Measurements from ENCODE around the gene GPR180. TPM values are rescaled to one million over a fixed set of nuclear protein-coding genes. Genes with fewer than 3 reads are reported as not detected.

The GPR180 gene
- 11.1 and 18.7 TPM in 2 replicates for total RNA-seq

DNA sequence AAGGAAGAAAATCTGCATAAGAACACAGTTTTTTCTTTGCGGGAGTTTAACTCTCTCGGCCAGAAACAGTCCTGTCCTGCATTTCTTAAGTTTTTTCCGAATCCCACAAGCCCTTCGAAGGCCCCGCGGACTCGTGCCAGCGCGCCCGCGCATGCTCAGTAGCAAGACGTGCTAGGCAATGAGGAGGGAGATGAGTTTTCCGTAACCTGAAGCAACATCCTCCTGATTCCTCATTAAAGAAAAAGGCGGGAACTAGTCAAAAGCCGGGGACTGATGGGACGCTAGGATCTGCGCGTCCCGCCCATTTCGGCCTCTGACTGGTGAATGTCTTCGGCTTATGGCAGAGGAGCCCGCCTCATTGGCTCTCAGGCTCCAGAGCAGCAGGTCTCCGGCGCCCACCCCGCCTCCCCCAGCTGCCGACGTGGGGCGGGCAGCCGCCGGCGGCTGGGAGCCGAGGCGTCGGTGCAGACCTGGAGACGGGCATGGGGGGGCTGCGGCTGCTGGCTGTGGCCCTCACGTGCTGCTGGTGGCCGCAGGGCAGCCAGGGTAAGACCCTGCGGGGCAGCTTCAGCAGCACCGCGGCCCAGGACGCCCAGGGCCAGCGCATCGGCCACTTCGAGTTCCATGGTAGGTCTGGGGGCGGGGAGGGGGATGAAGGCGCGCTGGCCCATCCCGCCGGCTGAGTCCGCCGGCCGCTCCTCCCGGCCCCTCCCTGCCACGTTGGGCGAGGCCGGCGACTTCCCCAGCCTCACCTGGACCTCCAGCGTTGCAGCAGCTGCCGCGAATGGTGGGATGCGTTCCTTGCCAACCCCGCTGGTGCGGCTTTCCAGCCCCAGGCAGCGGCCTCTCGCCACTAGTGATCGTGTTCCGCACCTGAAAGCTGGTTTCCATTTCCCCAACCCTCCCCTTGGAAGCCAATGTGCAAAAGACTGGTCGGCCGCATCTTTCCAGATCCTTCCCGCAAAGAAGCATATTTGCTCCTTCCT is at the start of gene GPR180:
GPR180 (plus strand) TSS at position 412 of the 986 bp plus-strand sequence; CDS start at position 483, 71 bp downstream.
- peak; percentile 98 for DNase-seq (ENCODE audit: low read depth, low spot score)

DNA sequence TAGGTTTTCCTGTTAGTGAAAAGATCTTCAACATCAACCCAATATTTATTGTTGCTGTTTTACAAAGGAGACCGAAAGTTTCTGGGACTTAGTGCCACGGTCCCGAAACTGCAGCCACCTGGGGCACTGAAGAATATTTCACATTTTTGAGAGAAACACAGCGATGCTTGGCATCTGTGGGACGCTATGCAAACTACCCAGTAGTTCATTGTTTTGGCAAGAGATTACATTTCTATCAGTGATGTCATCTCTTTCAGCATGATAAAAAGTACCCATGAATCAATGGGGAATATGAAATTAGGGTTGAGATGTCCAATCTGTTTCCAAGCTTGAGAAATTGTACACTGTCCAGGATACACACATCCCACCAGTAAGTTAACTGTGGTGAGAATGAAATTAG is 49.6 kb upstream of the GPR180 start:
- no peak for DNase-seq (ENCODE audit: low read depth, low spot score)

DNA sequence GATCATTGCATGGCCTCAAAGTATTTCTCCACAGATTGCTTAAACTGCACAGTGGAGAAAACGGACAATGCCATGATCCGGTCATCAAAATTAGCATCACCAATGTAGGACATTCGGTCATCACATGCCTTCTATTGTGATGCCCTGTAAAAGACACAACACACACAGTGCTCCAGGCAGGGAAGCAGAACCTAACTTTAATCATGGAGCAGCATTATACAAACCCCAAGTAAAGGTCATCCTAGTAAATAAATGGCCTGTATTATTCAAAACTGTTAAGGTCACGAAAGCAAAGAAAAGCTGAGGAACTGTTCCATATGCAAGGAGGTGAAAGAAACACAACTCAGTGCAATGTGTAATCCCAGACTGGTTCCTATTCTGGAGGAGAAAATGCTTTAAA is 47.9 kb upstream of the GPR180 start:
- no peak for DNase-seq (ENCODE audit: low read depth, low spot score)

- DNase-seq (ENCODE audit: low read depth, low spot score): no peak
Observed at GRCh38 chr13:94556041-94556440, 45.6 kb upstream of the GPR180 start.

DNA sequence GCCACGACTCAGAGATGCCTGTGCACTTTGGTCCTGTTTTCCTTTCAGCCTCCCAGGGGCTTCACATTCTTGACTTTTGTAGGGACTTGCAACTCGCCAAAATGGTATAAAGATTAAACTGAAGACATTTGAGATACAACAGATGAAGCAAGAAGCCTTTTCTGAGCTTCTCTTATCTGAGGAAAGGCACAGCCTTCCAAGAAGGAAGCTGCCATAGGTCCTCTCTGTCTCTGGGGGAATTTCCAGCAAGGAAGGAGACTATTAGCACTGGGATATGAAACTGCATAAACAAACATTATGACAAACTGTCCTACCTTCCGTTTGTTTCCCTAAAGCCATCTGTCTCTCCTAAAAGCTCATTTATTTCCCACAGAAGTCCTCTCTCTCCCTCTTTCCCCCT is 45.0 kb upstream of the GPR180 start:
- DNase-seq (ENCODE audit: low read depth, low spot score): no peak

DNA sequence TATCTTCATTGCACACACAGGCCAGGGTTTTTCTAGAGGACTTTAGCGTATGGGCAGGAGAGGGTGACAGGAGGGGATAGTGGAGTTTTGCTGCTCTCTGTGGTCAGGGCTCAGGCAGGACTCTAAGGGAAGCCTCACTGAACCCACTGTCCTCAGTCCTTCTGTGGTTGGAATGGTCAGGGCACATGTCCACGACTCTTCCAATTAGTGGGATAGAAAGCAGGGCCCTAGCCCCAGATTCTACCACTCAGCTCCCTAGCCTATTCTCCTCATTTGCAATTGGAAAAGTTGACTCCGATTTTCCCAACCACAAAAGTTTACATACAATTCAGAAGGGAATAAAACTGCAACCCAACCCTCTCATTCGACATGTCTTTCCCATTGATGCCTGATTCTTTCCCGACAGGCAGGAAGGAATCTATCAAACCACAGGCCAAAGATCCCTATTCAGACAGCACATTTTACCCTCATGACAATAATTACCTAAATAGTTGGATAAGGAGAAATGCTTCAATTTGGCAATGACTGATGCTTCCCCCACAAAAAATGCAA is 43.9 kb upstream of the GPR180 start:
- DNase-seq (ENCODE audit: low read depth, low spot score): no peak

- DNase-seq (ENCODE audit: low read depth, low spot score): no peak
Observed at GRCh38 chr13:94558716-94559115, 42.9 kb upstream of the GPR180 start.

GRCh38 chr13:94559222-94559795 is 42.3 kb upstream of the GPR180 start:
- no peak for DNase-seq (ENCODE audit: low read depth, low spot score)

DNA sequence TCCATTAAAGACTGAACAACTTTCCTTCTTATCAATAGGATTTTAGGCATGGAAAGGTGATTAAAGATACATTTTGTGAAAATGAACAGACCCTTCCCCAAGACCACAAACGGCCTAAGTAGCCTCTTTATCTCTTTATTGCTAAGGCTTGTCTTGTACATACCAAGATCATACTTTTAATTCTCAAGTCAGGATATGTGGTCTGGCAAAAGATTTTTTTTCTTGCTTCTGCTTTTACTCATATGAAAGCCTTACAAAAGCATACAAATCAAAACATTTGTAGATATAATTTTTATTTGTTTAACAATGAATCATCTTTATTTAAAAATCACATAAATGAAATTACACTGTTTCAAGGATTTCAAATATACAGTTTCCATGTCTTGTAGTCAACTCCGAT is 41.5 kb upstream of the GPR180 start:
- DNase-seq (ENCODE audit: low read depth, low spot score): no peak

DNA sequence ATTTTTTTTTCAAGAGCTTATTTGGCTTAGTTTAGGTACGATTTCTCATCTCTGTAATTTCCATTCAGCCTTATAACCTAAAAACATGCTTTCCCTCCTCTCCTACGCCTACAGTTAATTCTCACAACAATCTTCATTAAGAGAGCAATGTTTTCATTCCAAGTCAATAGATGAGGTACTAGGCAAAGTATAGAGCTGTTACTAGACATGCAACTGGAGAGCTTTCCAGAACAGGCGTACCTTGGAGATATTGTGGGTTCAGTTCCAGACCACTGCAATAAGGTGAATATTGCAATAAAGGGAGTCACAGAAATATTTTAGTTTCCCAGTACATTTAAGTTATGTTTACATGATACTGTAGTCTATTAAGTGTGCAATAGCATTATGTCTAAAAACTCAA is 40.5 kb upstream of the GPR180 start:
- no peak for DNase-seq (ENCODE audit: low read depth, low spot score)

DNA sequence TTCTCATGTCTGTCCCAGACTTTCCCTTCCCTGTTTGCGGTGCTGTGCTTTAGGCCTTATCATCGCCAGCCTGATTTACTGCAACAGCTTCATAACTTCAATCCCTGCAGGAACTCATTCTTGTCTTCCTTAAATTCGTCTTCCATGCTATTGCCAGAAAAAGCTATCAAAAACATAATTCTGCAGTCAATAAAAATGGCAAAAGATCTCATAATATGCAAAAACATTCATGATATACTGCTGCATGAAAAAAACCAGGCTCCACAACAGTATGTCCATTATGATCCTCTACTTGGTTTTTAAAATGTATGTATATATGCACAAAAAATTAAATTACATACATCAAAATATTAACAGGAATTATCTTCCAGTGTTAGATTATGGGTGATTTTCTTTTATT is 34.1 kb upstream of the GPR180 start:
- no peak for DNase-seq (ENCODE audit: low read depth, low spot score)

DNA sequence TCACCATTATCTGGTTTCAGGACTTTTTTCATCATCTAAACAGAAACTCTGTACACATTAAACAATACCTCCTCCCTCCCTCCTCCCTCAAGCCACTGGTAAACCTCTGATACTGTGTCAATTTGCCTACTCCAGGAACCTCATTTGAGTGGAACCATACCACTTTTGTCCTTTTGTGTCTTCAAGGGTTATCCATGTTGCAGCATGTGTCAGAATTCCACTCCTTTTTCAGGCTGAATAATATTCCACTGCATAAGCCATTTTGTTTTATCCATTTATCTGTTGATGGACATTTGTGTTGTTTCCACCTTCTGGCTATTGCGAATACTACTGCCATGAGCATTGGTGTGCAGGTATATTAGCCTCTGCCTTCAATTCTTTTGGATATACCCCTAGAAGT is 33.2 kb upstream of the GPR180 start:
- no peak for DNase-seq (ENCODE audit: low read depth, low spot score)

- DNase-seq (ENCODE audit: low read depth, low spot score): no peak
Observed at GRCh38 chr13:94569615-94570014, 32.0 kb upstream of the GPR180 start.

DNA sequence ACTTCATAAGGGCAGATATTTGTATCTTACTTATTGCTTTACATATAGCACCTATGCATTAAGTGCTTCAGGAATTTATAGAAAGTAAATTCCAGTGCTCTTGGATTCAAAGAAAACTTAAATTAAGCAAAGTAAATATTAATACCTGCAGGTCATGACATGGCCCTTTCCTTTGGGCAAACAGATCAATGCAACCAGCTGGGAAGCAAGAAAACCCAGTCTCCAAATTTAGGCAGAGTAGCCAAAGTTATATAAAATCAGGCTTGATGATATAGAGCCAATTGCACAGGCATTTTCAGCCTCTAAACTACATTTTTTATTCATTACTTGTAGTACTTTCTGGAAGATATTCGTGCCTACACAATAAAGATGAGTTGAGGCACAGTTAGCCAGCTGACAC is 22.6 kb upstream of the GPR180 start:
- no peak for DNase-seq (ENCODE audit: low read depth, low spot score)

DNA sequence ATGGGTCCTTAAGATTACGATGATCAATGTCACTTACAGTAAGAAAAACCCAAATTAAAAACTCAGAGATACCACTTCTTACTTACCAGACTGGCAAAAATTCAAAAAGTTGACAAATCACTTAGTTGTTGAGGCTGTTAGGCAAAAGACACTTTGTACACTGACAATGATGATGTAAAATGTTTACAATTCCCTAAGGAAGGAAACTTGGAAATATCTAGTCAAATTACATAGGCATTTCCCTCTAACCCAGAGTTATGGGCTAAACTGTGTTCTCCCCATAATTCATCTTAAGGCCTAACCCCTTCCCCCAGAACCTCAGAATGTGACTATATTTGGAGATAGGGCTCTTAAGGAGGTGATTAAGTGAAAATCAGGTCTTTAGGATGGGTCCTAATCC is 17.7 kb upstream of the GPR180 start:
- DNase-seq (ENCODE audit: low read depth, low spot score): no peak

- no peak for DNase-seq (ENCODE audit: low read depth, low spot score)
Observed at GRCh38 chr13:94585543-94586101, 16.0 kb upstream of the GPR180 start.

- DNase-seq (ENCODE audit: low read depth, low spot score): no peak
Observed at GRCh38 chr13:94586371-94586770, 15.3 kb upstream of the GPR180 start.

GRCh38 chr13:94588541-94588940 is 13.1 kb upstream of the GPR180 start:
- no peak for DNase-seq (ENCODE audit: low read depth, low spot score)

DNA sequence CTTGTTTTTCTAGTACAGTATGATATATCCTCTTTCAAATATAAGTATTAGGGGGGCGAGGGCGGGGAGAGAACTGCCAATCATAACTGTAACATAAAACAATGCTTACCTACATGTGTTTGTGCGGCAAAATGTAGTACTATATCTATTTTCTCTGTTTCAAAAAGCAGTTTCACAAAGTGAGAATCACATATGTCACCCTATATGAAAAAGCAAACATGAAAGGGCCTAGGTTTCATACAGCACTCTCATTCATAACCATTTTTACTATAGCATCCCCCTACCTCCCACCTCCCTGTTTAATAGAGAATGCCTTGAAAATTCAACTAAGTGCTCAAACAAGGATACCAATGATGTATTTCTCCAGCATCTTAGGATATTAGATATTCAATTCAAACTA is 10.9 kb upstream of the GPR180 start:
- no peak for DNase-seq (ENCODE audit: low read depth, low spot score)

GRCh38 chr13:94595001-94595949 is 6.4 kb upstream of the GPR180 start:
- no peak for DNase-seq (ENCODE audit: low read depth, low spot score)

DNA sequence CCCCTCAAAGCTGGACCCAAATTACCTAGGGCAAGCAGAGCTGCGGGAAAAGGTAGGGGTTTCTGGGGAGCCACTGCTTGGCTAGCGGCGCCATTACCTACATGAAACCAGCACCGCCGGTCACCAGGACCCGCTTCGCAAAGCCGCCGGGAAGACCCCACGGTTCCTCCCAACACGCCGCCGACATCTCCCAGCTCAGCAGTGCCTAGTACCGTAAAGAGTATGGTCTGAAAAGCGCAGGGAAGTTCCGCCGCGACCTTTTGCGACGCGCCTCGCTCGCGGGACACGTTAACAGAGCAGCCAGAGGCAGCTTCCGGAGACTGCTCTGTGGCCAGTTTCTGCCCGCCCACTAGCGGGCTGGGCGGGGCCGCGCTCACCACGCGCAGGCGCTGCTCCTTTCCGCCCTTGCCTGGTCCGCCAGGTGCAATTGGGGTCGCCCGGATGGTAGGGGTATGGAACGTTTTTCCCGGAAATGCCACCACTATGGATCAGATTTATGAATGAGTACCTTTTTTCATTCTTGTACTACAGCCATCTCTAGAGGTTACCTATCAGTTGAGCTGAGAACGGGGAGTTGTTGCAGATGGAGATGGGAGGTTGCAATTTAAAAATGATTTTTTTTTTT is 5.6 kb upstream of the GPR180 start, which contains the start of gene TGDS:
TGDS (minus strand) TSS at position 203 of the 625 bp plus-strand sequence; CDS start at position 187, 16 bp downstream.
- DNase-seq (ENCODE audit: low read depth, low spot score): peak; percentile 70

All from pulmonary artery endothelial cell (primary cell).